ENCODE results near the gene HSP90AB1. TPM values are rescaled to one million over a fixed set of nuclear protein-coding genes. Genes with fewer than 3 reads are reported as not detected.
A peak's percentile ranks its signal among the peaks of the same experiment; 100 is the strongest.

The HSP90AB1 gene
- total RNA-seq, 2 experiments from 2014 or later: 2,498 to 2,524 TPM

DNA sequence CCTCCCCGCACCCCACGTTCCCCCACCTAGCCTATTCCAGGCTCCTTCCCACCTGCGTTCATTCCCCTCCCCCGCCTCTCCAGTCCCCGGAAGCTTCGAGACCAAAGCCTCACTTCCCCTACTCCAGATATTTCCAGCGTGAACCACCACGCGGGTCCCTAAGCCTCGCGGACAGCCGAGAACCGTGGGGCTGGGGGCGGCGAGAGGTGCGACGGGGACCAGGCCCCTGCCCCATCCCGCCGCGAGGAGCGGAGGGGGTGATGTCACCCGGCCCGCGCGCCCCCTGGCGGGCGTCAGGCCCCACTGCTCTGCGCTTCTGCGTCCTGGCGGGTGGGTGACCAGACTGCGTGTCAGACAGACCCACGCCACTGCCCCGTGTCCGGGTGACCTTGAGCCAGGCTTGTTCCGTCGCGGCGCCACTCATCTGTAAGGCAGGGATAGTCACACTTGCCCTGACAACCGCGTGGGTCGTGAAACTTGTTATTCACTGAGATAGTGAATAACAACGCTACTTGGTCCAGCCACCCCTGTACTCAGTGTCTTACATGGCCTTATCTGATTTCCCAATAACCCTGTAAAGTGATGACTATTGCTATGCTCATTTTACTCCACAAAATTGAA is 9.0 kb upstream of the HSP90AB1 start:
- peaks cover 15% of the 10 kb centered on the region for H3K4me1 Mint-ChIP-seq
- DNase-seq: peak; percentile 84
- peak overlapping the region; percentile 90 for H3K27ac Mint-ChIP-seq
- H3K9me3 Mint-ChIP-seq: no peaks in the 10 kb centered on the region
- no peaks in the 10 kb centered on the region for H3K27me3 Mint-ChIP-seq
- peak overlapping the region; percentile 82 for H3K4me3 Mint-ChIP-seq
- H3K36me3 Mint-ChIP-seq: peaks cover 14% of the 10 kb centered on the region

DNA sequence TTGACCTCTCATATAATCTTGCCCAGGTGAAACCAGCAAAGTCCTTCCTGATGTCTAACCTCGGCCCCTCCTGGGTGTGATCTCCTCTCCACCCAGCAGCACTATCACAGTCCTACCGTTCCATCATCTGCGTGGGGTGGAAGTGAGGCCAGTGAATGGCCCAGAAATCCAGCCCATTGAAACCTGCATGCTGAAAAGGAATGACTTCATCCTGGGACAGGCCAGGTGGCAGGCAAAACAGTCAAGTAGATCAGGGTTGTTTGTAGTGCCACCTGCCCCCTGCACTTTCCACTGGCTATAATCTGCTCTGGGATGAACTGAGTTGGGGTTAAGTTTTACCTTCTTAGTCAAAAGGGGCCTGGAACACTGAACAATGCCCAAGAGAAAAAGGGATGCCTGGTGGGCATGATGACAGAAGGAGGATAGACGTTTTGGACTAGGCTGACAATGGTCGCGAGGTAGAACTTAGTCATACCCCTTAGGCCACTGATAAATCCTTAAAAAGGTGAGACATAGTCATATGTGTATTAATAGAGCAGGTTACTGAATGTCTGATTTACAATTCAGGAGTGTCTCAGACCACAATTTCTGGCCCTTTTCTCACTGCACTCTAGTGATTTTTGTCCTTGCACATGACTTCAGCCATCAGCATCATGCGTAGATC is 8.1 kb upstream of the HSP90AB1 start:
- no peak for DNase-seq
- no peaks in the 10 kb centered on the region for H3K9me3 Mint-ChIP-seq
- H3K27me3 Mint-ChIP-seq: no peaks in the 10 kb centered on the region
- no peak overlapping the region for H3K4me3 Mint-ChIP-seq
- H3K27ac Mint-ChIP-seq: peak overlapping the region; percentile 34
- peaks cover 9% of the 10 kb centered on the region for H3K36me3 Mint-ChIP-seq
- H3K4me1 Mint-ChIP-seq: peaks cover 11% of the 10 kb centered on the region

DNA sequence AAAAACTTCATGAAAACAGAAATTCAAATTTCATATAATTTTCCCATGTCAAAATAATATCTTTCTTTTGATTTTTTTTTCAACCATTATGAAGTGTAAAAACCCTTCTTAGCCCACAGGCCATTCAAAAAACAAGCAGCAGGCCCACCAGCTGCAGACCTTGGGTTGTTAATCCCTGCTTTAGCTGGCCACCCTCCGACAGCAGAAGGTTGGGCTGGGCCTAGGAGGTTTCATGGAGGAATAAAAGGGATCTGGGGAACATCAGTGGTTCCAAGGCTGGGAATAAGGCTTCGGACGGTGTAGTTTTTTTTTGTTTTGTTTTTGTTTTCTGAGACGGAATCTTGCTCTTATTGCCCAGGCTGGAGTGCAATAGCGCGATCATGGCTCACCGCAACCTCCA is 3.6 kb upstream of the HSP90AB1 start:
- Mint-ChIP-seq H3K27me3 (peaks cover 15% of the 10 kb centered on the region), H3K4me3 (no peak overlapping the region), H3K36me3 (peaks cover 16% of the 10 kb centered on the region), H3K27ac (no peak overlapping the region), H3K9me3 (no peaks in the 10 kb centered on the region), H3K4me1 (peaks cover 18% of the 10 kb centered on the region)
- no peak for DNase-seq

DNA sequence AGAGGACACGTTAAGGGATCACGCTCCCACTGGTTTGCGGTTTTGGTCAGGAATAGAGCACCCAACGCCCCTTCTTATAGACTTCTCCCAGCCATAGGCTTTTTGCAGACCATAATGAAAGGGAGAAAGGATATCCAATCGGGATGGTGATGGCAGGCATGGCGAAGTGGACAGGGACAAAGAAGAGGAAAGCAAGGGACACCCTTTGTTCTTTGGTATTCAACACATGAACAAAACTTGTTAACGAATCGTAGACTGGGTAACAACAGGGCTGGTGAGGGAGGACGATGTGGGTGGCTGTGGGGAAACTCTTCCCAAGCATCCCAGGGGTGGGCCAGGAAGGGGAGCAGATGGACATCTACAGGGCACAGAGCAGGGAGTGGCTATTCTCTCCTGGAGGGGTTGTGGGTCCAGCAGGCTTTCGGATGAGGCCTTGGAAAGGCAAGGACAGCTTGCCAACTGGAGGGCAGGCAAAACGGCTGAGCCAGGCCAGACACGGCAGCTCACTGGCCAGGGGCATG is 1.4 kb upstream of the HSP90AB1 start:
- Mint-ChIP-seq H3K36me3 (peaks cover 37% of the 10 kb centered on the region), H3K27ac (peak overlapping the region; percentile 100), H3K27me3 (peaks cover 19% of the 10 kb centered on the region), H3K4me1 (peaks cover 36% of the 10 kb centered on the region), H3K9me3 (no peaks in the 10 kb centered on the region), H3K4me3 (peak overlapping the region; percentile 97)
- DNase-seq: peak; percentile 9

DNA sequence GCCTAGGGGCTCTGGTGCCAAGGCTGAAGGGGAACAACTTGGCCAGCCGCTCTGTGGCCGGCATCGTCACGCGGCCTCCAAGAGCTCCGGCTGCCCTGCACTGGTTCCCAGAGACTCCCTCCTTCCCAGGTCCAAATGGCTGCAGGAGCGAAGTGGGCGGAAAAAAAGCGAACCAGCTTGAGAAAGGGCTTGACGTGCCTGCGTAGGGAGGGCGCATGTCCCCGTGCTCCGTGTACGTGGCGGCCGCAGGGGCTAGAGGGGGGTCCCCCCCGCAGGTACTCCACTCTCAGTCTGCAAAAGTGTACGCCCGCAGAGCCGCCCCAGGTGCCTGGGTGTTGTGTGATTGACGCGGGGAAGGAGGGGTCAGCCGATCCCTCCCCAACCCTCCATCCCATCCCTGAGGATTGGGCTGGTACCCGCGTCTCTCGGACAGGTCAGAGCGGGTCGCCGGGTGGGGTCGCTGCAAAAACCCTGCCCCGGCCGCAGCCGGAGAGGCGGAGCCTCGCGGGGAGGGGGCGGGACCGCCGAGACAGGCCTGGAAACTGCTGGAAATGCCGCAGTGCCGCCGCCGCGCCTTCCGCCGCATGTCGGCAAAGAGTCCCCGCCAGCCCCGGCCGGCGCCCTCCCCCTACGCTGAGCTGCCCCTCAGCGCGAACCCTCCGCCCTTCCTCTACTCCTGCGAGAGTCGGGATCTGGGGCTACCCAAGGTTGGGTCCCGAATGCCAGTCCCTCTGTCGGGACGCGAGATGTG is 814 bp upstream of the HSP90AB1 start:
- H3K4me1 Mint-ChIP-seq: peaks cover 42% of the 10 kb centered on the region
- peak; percentile 92 for DNase-seq
- peak overlapping the region; percentile 100 for H3K27ac Mint-ChIP-seq
- no peaks in the 10 kb centered on the region for H3K9me3 Mint-ChIP-seq
- peaks cover 19% of the 10 kb centered on the region for H3K27me3 Mint-ChIP-seq
- H3K36me3 Mint-ChIP-seq: peaks cover 44% of the 10 kb centered on the region
- peak overlapping the region; percentile 97 for H3K4me3 Mint-ChIP-seq

DNA sequence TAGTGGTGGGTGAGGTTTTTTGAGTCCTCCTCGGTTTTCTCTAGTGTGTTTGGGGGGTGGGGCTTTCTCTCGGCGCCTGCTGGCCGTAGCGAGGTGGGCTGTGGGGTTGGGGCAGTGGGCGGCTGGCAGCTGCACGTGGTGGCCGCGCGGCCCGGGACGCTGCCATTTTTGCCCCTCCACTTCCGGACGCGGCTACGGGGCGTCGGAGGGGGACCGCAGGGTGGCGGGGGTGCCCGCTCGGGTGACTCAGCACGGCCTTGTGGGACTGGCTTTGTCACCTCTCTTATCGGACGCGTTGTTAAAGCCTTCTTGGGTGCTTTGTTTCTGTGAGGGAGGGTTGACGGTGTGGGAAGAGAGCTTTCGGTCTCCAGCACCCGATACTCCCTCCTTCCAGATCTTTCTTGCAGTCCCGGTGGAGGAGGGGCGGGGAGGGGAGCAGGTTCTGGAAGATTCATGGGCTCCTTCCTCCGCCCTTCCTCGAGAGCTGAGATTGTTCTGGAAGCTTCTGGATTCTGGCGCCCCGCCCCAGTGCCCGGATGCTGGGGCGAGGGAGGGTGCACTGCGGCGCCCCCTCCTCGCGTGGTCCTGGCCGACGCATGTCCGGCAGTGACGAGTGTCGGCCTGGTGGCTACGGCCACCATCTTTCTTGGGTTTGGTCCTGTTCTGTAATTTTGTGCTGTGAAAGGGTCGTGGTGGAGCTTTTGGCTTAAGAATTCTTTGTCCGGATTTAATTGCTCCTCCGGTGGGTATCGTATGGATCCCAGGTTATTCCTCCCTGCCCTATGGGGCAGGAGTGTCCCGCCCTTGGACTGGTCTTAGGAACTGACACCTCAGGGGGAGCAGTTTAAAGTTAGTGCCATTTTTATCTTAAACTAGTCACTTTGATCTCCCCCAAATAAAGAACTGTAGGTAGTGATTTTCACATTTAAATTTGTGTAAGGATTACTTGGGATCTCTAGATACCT is 719 bp downstream of the HSP90AB1 start:
- Mint-ChIP-seq H3K4me3 (peak overlapping the region; percentile 97), H3K36me3 (peaks cover 59% of the 10 kb centered on the region), H3K27ac (peak overlapping the region; percentile 100), H3K9me3 (no peaks in the 10 kb centered on the region), H3K4me1 (peaks cover 55% of the 10 kb centered on the region), H3K27me3 (peaks cover 19% of the 10 kb centered on the region)
- peak; percentile 86 for DNase-seq

DNA sequence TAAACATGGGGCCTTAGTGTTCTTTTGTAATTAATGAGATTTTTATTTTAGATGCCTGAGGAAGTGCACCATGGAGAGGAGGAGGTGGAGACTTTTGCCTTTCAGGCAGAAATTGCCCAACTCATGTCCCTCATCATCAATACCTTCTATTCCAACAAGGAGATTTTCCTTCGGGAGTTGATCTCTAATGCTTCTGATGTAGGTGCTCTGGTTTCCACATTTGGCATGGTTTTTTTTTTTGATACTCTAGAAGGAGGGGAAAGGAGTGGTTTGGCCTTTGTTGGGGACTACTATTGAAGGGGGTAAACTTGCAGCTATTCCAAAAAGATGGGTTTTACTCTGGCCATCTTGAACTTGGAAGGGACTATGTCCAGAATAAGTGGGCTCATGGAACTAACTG is 1.7 kb downstream of the HSP90AB1 start:
- peak overlapping the region; percentile 100 for H3K27ac Mint-ChIP-seq
- H3K36me3 Mint-ChIP-seq: peaks cover 69% of the 10 kb centered on the region
- peak overlapping the region; percentile 97 for H3K4me3 Mint-ChIP-seq
- DNase-seq: no peak
- H3K27me3 Mint-ChIP-seq: peaks cover 19% of the 10 kb centered on the region
- no peaks in the 10 kb centered on the region for H3K9me3 Mint-ChIP-seq
- peaks cover 65% of the 10 kb centered on the region for H3K4me1 Mint-ChIP-seq

DNA sequence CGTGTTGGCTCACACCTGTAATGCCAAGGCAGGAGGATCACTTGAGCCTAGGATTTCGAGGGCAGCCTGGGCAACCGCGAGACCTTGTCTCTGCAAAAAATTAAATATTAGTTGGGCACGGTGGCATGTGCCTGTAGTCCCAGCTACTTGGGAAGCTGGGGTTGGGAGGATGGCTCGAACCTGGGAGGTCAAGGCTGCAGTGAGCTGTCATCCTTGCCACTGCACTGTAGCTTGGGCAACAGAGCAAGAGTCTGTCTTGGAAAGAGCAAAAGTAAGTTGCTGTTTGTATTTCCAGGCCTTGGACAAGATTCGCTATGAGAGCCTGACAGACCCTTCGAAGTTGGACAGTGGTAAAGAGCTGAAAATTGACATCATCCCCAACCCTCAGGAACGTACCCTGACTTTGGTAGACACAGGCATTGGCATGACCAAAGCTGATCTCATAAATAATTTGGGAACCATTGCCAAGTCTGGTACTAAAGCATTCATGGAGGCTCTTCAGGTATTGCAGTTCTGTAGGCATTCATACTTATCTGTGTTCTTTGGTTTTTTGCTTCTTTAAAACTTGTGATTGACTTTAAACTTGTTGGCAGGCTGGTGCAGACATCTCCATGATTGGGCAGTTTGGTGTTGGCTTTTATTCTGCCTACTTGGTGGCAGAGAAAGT is 2.3 kb downstream of the HSP90AB1 start:
- peaks cover 67% of the 10 kb centered on the region for H3K4me1 Mint-ChIP-seq
- peak overlapping the region; percentile 97 for H3K4me3 Mint-ChIP-seq
- DNase-seq: no peak
- H3K27ac Mint-ChIP-seq: peak overlapping the region; percentile 100
- peaks cover 19% of the 10 kb centered on the region for H3K27me3 Mint-ChIP-seq
- peaks cover 74% of the 10 kb centered on the region for H3K36me3 Mint-ChIP-seq
- no peaks in the 10 kb centered on the region for H3K9me3 Mint-ChIP-seq

DNA sequence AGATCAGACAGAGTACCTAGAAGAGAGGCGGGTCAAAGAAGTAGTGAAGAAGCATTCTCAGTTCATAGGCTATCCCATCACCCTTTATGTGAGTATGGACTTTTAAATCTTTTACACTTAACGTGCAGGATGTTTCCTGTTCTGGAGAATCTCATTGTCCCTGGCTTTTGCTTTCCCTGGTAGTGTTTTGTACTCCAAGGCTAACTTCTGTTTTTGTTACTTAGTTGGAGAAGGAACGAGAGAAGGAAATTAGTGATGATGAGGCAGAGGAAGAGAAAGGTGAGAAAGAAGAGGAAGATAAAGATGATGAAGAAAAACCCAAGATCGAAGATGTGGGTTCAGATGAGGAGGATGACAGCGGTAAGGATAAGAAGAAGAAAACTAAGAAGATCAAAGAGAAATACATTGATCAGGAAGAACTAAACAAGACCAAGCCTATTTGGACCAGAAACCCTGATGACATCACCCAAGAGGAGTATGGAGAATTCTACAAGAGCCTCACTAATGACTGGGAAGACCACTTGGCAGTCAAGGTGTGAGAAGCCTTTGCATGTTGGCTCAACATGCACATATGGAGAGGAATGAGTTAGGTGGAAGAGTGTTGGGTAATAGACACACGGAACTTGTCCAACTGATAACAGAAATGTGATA is 3.3 kb downstream of the HSP90AB1 start:
- H3K4me3 Mint-ChIP-seq: peak overlapping the region; percentile 97
- no peaks in the 10 kb centered on the region for H3K9me3 Mint-ChIP-seq
- peaks cover 25% of the 10 kb centered on the region for H3K27me3 Mint-ChIP-seq
- peaks cover 83% of the 10 kb centered on the region for H3K36me3 Mint-ChIP-seq
- no peak for DNase-seq
- H3K27ac Mint-ChIP-seq: peak overlapping the region; percentile 100
- H3K4me1 Mint-ChIP-seq: peaks cover 74% of the 10 kb centered on the region

DNA sequence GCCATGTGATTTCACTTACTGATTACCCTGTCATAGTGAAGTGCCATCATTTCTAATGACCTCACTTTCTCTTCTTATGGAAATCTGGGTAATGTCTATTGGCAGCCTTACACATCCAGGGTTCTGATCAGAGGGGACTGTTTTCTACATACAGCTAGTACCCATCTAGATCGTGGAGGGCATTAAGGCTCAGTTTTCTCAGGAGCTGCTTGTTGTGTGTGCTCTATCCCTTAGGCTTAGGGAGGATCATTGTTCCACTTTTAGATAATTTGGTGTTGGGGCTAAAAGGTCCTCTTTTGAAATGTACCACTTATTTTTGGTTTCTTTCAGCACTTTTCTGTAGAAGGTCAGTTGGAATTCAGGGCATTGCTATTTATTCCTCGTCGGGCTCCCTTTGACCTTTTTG is 3.8 kb downstream of the HSP90AB1 start:
- H3K27ac Mint-ChIP-seq: peak overlapping the region; percentile 100
- peaks cover 25% of the 10 kb centered on the region for H3K27me3 Mint-ChIP-seq
- H3K9me3 Mint-ChIP-seq: no peaks in the 10 kb centered on the region
- peak overlapping the region; percentile 97 for H3K4me3 Mint-ChIP-seq
- peaks cover 88% of the 10 kb centered on the region for H3K36me3 Mint-ChIP-seq
- peaks cover 74% of the 10 kb centered on the region for H3K4me1 Mint-ChIP-seq
- DNase-seq: no peak

DNA sequence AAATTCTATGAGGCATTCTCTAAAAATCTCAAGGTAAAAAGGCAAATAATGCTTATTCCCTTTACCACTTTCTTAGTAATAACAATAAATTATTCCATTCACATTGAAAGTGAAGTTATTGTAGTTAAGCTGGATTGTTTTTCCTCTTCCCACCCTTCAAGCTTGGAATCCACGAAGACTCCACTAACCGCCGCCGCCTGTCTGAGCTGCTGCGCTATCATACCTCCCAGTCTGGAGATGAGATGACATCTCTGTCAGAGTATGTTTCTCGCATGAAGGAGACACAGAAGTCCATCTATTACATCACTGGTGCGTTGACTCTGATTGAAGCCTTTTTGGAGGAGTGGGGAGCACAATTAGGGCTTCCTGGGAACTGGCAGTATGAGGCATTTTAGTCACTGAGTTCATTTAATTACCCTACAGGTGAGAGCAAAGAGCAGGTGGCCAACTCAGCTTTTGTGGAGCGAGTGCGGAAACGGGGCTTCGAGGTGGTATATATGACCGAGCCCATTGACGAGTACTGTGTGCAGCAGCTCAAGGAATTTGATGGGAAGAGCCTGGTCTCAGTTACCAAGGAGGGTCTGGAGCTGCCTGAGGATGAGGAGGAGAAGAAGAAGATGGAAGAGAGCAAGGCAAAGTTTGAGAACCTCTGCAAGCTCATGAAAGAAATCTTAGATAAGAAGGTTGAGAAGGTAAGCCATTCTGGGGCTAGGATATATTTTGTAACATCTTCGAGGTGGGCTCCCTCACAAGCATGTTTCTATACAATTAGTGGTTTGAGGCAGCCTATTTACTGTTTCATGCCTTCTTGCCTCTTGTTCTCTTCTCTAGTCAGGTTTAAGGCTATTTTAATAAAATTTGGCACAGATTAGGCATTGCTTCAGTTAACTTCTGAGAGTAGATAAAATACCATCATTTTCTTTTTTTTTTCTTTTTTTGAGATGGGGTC is 4.9 kb downstream of the HSP90AB1 start:
- Mint-ChIP-seq H3K36me3 (peaks cover 95% of the 10 kb centered on the region), H3K4me1 (peaks cover 79% of the 10 kb centered on the region), H3K27me3 (peaks cover 22% of the 10 kb centered on the region), H3K4me3 (peak overlapping the region; percentile 97), H3K9me3 (no peaks in the 10 kb centered on the region), H3K27ac (peak overlapping the region; percentile 100)
- DNase-seq: no peak

DNA sequence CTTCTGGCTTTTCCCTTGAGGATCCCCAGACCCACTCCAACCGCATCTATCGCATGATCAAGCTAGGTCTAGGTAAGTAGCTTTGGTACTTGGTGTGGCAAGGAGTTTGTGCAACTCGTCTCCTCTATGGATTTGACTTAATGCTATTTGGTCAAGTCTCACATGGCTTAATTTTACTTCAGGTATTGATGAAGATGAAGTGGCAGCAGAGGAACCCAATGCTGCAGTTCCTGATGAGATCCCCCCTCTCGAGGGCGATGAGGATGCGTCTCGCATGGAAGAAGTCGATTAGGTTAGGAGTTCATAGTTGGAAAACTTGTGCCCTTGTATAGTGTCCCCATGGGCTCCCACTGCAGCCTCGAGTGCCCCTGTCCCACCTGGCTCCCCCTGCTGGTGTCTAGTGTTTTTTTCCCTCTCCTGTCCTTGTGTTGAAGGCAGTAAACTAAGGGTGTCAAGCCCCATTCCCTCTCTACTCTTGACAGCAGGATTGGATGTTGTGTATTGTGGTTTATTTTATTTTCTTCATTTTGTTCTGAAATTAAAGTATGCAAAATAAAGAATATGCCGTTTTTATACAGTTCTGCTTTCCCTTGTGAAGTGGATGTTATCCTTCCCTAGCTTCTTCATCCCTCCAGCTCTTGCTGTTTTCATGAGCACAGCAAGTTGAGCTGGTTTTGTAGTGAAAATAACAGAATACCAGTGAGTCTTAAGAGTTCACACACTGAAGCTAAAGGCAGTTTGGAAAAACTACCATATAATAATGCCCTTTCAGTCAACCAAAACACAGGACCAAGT is 6.6 kb downstream of the HSP90AB1 start:
- DNase-seq: peak; percentile 61
- H3K27me3 Mint-ChIP-seq: peaks cover 9% of the 10 kb centered on the region
- H3K27ac Mint-ChIP-seq: peak overlapping the region; percentile 100
- H3K4me3 Mint-ChIP-seq: peak overlapping the region; percentile 56
- H3K4me1 Mint-ChIP-seq: peaks cover 81% of the 10 kb centered on the region
- H3K36me3 Mint-ChIP-seq: peaks cover 84% of the 10 kb centered on the region
- H3K9me3 Mint-ChIP-seq: no peaks in the 10 kb centered on the region

Measured in activated naive CD8-positive, alpha-beta T cell treated with anti-CD3 and anti-CD28 coated beads for 36 hours (primary cell).